HG03432 (cell line): ENCODE measurements around the gene NR2F2.

Experiments used
- ATAC-seq: cut with Tn5 transposase; IDR thresholded peaks from one replicate; pipeline ENCODE4 v1.9.1; 2021; ENCODE audit warnings: mild to moderate bottlenecking, moderate library complexity; ENCODE audit not compliant: unreplicated experiment

The NR2F2 gene

DNA sequence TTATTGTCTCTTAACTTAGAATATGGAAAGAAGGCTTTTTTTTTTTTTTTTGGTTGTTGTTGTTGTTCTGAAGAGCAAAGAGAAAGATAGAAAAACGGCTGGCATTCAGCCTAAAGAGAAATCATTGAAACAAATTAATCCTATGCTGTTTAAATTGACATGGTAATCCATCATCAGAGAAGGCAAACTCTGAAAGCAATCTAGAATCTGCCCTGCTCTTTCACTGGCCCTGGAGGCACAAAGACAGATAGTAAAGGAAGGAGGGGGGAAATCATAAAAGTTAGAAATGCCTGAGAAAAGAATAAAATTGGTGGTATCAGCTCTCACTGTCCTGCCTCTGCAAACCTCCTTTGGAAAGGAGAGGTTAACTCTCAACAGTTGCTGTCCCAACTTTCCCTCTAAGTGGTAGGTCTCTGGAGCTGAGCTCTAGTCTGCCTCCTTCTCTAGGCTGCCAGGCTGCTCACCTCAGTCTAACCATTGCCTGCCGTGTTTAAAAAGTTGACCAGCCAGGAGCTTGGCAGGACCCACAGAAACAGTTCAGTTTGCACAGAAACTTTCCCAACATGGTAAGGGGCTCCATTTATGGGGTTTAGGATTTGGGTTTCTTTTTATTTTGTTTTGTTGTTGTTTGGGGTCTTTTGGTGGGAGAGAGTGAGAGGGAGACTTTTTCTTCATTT, 13.4 kb upstream of the NR2F2 start:
- no peak for ATAC-seq

- ATAC-seq: no peak
These were observed 10.4 kb upstream of the NR2F2 start for GRCh38 chr15:96320107-96320506.

- ATAC-seq: no peak
These were observed 9.5 kb upstream of the NR2F2 start for GRCh38 chr15:96320703-96321638.

GRCh38 chr15:96321639-96322535, 8.6 kb upstream of the NR2F2 start:
- ATAC-seq: no peak

GRCh38 chr15:96322536-96323318, 7.8 kb upstream of the NR2F2 start:
- no peak for ATAC-seq

GRCh38 chr15:96323319-96324145, 7.0 kb upstream of the NR2F2 start:
- no peak for ATAC-seq

DNA sequence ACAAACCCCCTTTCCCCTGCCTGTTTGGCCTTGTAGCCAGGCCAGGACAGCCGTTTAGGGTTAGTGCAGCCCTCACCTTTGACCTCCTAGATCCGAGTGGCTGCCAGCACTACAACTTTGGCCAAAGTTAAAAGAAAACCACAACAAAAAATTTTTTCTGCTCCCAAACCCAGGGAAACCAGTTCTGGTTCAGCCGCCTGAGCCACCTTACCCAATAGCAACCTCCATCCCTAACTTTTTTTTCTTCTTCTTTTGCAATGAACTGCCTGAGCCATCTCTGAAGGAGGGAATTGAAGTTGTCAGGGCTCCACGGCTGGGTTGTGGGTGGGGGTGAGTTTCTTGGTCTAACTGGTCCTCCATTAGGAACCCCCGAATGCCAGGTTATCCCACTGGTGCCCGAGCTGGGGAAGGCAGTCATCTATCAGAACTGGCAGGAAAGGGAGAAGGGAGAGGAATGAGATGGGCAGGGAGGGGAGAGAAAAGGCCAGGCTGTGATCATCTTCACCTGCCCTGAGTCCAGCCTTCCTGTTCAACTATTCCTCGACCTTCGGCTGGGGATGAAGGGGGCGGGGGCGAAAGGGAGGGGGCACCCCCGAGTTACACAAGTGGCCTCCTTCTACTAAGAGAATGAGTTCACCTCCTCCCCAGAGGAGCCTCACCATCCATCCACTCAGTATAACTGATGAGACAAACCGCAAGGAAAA, 6.2 kb upstream of the NR2F2 start:
- no peak for ATAC-seq

DNA sequence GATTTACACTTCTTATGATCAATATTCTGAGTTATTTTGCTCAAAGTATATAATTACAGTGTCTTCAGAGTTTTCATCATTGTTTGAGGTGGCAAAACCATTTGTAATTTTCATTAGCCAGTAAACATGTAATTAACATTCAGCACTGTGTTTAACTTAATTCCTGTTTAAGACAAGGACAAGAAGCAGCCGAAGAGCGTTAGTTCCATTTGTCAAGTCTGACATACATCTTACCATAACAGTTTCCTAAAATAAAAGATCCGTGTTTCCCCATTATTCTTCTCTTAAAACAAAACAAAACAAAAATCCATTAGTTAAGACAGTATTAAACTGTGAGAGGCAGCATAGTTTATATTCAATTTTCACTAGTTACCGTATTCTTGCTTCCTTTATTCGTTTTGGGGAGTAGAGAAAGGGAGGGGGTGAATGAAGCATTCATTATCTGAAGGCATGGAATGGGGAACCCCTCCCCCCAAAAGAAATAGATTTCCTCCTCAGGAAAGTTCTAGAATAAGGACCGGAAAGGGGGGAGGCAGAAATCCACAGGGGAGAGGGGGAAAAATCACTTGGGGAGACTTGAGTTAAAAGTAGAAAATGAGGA, 5.5 kb upstream of the NR2F2 start:
- no peak for ATAC-seq

DNA sequence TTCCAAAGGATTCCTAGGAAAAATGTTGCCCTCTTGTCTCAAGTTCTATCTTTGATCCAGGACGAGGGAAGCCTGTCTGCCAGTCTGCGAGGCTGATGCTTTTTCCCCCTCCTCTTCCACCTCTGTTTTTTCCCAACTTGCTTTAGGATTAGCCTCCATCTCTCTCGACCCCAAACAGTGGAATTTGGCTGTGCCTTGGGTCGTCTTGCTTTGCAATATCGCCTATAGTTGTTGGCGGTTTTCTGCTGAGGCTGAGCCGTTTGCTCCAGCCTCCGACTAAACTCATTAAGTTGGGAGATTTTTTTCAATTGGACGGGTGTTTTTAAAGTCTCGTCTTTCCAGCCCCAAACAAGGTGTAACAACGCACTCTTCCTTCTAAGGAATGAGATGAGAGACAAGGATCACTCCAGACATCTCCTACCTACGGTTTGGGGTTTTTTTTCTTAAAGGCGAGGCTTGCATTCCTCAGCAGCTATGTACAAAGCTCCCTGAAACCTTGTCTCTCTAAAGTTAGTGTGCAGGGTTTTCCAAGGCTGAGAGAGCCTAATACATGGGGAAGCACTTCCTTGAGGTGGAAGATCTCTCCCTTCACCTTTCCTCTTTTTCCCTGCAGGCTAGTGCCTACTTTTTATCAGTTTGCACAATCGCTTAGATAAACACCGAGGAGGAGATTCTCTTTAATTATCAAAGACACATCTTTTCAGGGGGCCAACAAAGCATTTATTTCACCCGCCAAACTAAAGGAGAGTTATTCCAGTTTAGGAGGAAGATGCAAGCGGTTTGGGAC, 4.8 kb upstream of the NR2F2 start:
- ATAC-seq: no peak

GRCh38 chr15:96326328-96327154, 4.0 kb upstream of the NR2F2 start:
- ATAC-seq: no peak

DNA sequence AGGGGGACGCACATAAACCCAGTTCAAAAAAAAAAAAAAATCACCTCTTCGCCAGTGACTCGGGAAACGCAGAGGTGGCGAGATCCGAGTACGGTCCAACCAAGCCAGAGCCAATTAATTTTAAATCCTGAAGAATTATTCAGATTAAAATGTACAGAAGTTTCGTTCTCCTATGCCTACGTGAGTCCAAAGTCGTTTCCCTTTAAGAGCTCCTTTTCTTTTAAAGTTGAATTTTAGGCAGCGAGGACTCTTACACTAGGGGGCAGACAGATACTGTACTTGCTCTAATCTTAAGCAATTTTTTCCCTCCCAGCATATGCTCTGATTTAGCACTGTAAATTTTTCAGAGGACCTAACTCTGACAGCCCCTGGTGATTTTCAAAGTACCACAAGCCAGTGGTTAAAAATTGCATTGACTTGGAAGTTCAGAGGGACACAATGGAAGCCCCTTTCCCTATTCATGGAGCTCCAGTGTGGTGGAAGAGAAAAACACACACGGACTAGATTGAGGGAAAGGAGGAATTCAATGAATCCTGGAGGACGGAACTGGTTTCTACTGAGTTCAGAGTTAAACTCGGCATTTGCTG, 3.3 kb upstream of the NR2F2 start:
- ATAC-seq: peak; percentile 30

- no peak for ATAC-seq
These were observed 2.2 kb upstream of the NR2F2 start for GRCh38 chr15:96328181-96328876.

DNA sequence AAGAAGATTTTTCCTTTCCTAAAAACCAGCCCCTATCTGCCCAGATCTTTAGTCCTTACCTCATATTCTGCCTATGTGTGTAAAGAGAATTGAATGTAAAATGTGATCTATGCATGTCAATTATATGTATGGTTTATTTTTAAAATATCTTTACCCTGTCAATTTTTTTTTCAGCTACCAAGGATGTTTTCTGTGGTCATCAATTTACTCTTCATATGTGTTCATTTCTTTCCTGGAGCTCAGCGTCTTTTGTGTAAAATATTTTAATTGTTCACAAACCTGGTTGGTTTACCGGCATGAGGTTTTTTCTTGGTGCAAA, 1.7 kb upstream of the NR2F2 start:
- no peak for ATAC-seq

DNA sequence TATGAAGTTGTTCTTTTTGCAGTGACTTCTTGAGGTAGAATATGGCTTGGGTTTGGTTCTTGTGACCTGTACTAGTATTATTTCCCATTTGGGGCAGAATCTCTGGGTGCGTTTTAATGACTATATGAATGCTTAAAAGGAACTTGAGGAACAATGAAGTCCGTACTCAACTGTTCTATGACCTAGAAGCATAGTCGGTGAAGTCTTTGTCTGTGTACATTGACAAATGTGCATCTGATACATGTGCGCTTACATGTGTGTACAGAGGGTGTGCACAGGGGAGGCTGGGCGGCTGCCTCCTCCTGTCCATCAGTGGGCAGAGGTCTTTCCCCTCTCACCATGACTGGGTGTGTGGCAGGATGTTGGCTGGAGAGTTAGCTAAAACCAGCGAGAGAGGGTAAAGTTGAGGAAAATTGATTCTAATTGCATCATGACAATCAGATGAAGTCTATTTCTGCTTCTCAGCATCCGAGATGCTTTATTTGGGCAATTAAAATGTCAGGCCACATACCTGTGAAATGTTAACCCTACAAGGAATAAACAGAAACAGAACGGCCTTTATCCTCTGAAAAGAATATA, 1.0 kb upstream of the NR2F2 start:
- no peak for ATAC-seq

- ATAC-seq: peak; percentile 35
These were observed 443 bp upstream of the NR2F2 start for GRCh38 chr15:96330064-96330449.
